ENCODE results near the gene GJB3. TPM values are rescaled to one million over a fixed set of nuclear protein-coding genes. Genes with fewer than 3 reads are reported as not detected.
"Not testable (repeated sequence)": the region's sequence is repeated elsewhere in the genome, so short reads cannot be mapped to it uniquely, and the experiment has no call there.

The GJB3 gene
- total and polyA plus RNA-seq, 11 donors, result not detected

DNA sequence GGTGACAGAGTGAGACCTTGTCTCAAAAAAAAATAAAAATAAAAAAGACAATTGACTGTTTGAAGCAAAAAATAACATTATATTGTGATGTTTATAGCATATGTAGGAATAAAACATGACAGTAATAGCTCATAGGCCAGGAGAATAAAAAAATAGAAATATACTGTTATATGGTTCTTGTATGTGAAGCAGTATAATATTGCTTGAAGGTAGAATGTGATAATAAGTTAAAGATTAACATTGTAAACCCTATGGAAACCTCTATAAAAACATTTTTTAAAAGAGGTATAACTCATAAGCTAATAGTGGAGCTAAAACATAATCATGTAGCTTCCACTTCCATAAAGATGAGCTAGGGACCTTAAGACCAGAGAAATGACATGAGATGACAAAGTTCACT lies 35.3 kb downstream of the GJB3 start:
- Histone ChIP-seq H3K4me3 (no peak overlapping the region), H3K4me1 (peaks cover 0 to 4% (median 0%) of the 10 kb centered on the region in 12 donors), H3K27me3 (no peaks in the 10 kb centered on the region), H3K36me3 (no peaks in the 10 kb centered on the region), H3K9me3 (peaks cover 0 to 14% (median 0%) of the 10 kb centered on the region in 12 donors), H3K27ac (no peak overlapping the region)
- intact Hi-C loops (cut with DNase I), result no loop called here
- ATAC-seq (no peak), DNase-seq (no peak)
- TF ChIP-seq POLR2A (IDR thresholded peaks at IDR 0.05), result no peak
- TF ChIP-seq, protein P1, sequence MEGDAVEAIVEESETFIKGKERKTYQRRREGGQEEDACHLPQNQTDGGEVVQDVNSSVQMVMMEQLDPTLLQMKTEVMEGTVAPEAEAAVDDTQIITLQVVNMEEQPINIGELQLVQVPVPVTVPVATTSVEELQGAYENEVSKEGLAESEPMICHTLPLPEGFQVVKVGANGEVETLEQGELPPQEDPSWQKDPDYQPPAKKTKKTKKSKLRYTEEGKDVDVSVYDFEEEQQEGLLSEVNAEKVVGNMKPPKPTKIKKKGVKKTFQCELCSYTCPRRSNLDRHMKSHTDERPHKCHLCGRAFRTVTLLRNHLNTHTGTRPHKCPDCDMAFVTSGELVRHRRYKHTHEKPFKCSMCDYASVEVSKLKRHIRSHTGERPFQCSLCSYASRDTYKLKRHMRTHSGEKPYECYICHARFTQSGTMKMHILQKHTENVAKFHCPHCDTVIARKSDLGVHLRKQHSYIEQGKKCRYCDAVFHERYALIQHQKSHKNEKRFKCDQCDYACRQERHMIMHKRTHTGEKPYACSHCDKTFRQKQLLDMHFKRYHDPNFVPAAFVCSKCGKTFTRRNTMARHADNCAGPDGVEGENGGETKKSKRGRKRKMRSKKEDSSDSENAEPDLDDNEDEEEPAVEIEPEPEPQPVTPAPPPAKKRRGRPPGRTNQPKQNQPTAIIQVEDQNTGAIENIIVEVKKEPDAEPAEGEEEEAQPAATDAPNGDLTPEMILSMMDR (IDR thresholded peaks at IDR 0.05), result no peak

DNA sequence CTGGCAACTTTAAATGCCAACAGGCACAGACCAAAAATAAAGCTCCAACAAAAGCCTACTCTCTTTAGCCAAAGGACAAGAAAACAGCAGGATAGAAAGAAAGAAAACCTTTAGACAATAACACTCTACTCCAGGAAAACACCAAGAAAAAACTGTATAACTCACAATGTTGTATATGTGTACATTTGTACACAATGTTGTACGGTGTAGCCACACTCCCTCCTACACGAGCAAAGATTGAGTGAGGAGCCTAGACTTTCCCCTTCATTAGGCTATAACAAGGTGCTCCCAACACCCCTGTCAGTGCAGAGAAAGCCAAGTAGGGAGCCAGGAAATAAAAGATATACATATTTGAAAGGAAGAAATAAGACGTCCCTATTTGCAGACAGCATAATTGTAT lies 35.8 kb downstream of the GJB3 start:
- DNase-seq (no peak), ATAC-seq (no peak)
- Histone ChIP-seq H3K36me3 (no peaks in the 10 kb centered on the region), H3K4me3 (no peak overlapping the region), H3K9me3 (peaks cover 0 to 14% (median 0%) of the 10 kb centered on the region in 12 donors), H3K4me1 (peaks cover 0 to 4% (median 0%) of the 10 kb centered on the region in 12 donors), H3K27me3 (no peaks in the 10 kb centered on the region), H3K27ac (no peak overlapping the region)
- TF ChIP-seq, protein P1 (IDR thresholded peaks at IDR 0.05), result no peak
- intact Hi-C loops (cut with DNase I), result no loop called here
- 61 to 76% (median 74%) methylated on average over 3 of the region's 3 CpGs for WGBS, 4 donors

GRCh38 chr1:34818862-34819261 lies 37.8 kb downstream of the GJB3 start:
- H3K27ac ChIP-seq; DNase-seq; H3K36me3 ChIP-seq; H3K4me1 ChIP-seq; intact Hi-C loops (cut with DNase I); ATAC-seq; H3K4me3 ChIP-seq; H3K27me3 ChIP-seq: not testable (repeated sequence)
- WGBS, 4 donors, result 93 to 97% (median 96%) methylated on average over 2 of the region's 2 CpGs
- peaks cover 0 to 21% (median 0%) of the 10 kb centered on the region in 12 donors for H3K9me3 ChIP-seq

GRCh38 chr1:34822202-34822601 lies 41.2 kb downstream of the GJB3 start:
- 73 to 80% (median 75%) methylated on average over 3 of the region's 3 CpGs for WGBS, 4 donors
- ATAC-seq (no peak), DNase-seq (no peak)
- H3K4me1 ChIP-seq, result peaks cover 0 to 27% (median 16%) of the 10 kb centered on the region in 12 donors
- no peak overlapping the region for H3K4me3 ChIP-seq
- H3K27ac ChIP-seq, result no peak overlapping the region
- H3K36me3 ChIP-seq, result no peaks in the 10 kb centered on the region
- no peaks in the 10 kb centered on the region for H3K27me3 ChIP-seq
- TF ChIP-seq, protein P1 (IDR thresholded peaks at IDR 0.05), result no peak
- TF ChIP-seq POLR2A (IDR thresholded peaks at IDR 0.05), result no peak
- intact Hi-C loops (cut with DNase I), result no loop called here
- peaks cover 0 to 24% (median 0%) of the 10 kb centered on the region in 12 donors for H3K9me3 ChIP-seq

DNA sequence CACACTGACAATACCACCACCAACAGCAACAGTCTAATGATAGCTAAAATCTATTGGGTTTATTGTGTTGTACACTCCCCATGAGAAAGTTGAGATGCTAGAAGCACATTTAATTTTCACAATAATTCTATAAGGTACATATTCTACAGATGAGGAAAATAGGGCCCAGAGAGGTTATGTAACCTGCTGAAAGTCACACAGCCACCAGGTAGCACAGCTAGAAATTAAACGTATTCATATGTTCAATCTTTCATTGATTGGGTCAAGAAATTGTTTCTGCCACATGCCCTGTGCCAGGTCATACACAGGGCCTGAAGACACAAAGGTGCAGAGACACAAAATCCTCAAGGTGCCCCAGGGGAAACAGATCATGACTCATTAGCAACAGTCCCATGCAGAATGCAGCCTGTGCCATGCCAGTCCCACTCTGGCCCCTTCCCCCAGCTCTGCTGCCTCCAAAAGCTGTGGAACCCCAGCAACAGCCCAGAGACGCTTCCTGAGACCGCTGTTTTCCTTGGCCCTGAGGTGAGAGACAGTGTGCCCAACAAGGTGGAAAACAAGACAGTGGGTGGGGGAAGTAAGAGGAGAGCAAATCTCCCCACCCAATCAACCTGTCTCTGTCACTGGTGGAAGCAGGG lies 43.9 kb downstream of the GJB3 start:
- TF ChIP-seq POLR2A (IDR thresholded peaks at IDR 0.05), result no peak
- TF ChIP-seq, protein P1 (IDR thresholded peaks at IDR 0.05), result no peak
- WGBS, 4 donors, result 91 to 98% (median 95%) methylated on average over 1 to 3 of the region's 3 CpGs
- no peak for DNase-seq
- no peaks in the 10 kb centered on the region for H3K36me3 ChIP-seq
- H3K9me3 ChIP-seq, result peaks cover 0 to 22% (median 0%) of the 10 kb centered on the region in 12 donors
- intact Hi-C loops (cut with DNase I), result no loop called here
- no peaks in the 10 kb centered on the region for H3K27me3 ChIP-seq
- H3K4me1 ChIP-seq, result peaks cover 0 to 49% (median 18%) of the 10 kb centered on the region in 12 donors
- ATAC-seq, result peak in 1 of 4 donors; percentile 15
- no peak overlapping the region for H3K4me3 ChIP-seq
- H3K27ac ChIP-seq, result peak overlapping the region in 9 of 12 donors; percentile 26 to 76 (median 64)

All from heart left ventricle (tissue), 16 donors.